ENCODE results near the gene DNAH5. TPM values are rescaled to one million over a fixed set of nuclear protein-coding genes. Genes with fewer than 3 reads are reported as not detected.

DNAH5 gene
- total and polyA plus RNA-seq, 2 of the 13 experiments (the other 11 are each of a cell fraction or from before 2014, with no cell fraction given), result 0.09 TPM

DNA sequence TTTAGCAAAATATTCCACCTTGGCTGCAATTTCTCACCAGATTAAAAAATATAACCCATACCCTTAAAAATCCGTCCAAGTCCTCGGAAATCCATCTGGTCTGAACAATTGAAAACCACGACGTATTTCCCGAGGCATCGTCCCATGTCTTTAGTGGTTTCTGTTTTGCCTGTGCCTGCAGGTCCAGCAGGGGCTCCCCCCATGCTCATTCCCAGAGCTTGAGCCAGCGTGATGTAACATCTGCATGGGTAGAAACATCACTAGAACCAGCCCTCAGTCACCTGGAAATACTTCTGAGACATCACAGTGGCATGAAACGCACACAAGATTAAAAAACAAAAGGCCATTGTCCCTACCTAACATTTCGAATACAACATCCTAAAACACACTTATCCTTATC, 114.0 kb downstream of the DNAH5 start:
- no peak for ATAC-seq
- Histone ChIP-seq H3K9me3 (ENCODE audit: low read length) (peaks cover 12% of the 10 kb centered on the region; the same call in 1 of the 2 replicates), H3K4me3 (replicated peaks in 1 of 3; ENCODE audit: insufficient read depth in 1 of 3, low read depth in 2 of 3, low read length in 3 of 3) (no peak overlapping the region), H3K9ac (ENCODE audit: insufficient read depth, low read depth, low read length) (no peak overlapping the region), H4K20me1 (ENCODE audit: insufficient read depth, low read length) (no peaks in the 10 kb centered on the region), H3K27me3 (ENCODE audit: control insufficient read depth in 1 of 2, insufficient read depth in 2 of 2, low read length in 2 of 2) (no peaks in the 10 kb centered on the region; a peak in 1 of 5 replicates), H3K79me2 (ENCODE audit: insufficient read depth, low read length) (no peaks in the 10 kb centered on the region), H3K4me1 (ENCODE audit: insufficient read depth, low read length) (no peaks in the 10 kb centered on the region), H3K4me2 (ENCODE audit: low read depth, low read length) (no peak overlapping the region), H2AFZ (ENCODE audit: low read length) (no peak overlapping the region), H3K27ac (ENCODE audit: extremely low read length, insufficient read depth, low read length) (no peak overlapping the region), H3K36me3 (replicated peaks in 1 of 2; ENCODE audit: control insufficient read depth in 1 of 2, insufficient read depth in 2 of 2, low read length in 2 of 2) (no peaks in the 10 kb centered on the region)
- DNase-seq (ENCODE audit: low spot score), result no peak
- FAIRE-seq, result no peak
- TF ChIP-seq RFX5 (IDR thresholded peaks at IDR 0.05; ENCODE audit: low read depth, low read length), result no peak
- no peak for TF ChIP-seq RNF2 (conservative IDR thresholded peaks at IDR 0.05; ENCODE audit: low read depth)
- TF ChIP-seq ZFP36L2 (CRISPR knock-in tag; IDR thresholded peaks at IDR 0.05), result no peak
- TF ChIP-seq KLF9 (CRISPR knock-in tag; IDR thresholded peaks at IDR 0.05; ENCODE audit: low read depth), result no peak
- intact Hi-C loops (cut with micrococcal nuclease; ENCODE audit: unreplicated experiment) (no loop called here), in situ Hi-C loops (cut with HindIII; ENCODE audit: extremely low pct_ligation_motif_present, low pct_unique_long_range_greater_than_20kb) (no loop called here)
- BruUV-seq (replicated peaks), result no TSS peak
- WGBS (ENCODE audit: low lambda C conversion rate), result 4% methylated on average over 8 of the region's 9 CpGs
- ChIA-PET POLR2A (no interaction called here), CTCF (ENCODE audit: low intra/inter-chr PET ratio, low total read pairs) (no interaction called here)

GRCh38 chr5:13821366-13821765, 123.1 kb downstream of the DNAH5 start:
- POLR2A ChIA-PET, result no interaction called here
- Histone ChIP-seq H3K4me3 (replicated peaks in 1 of 3; ENCODE audit: insufficient read depth in 1 of 3, low read depth in 2 of 3, low read length in 3 of 3) (no peak overlapping the region), H3K36me3 (replicated peaks in 1 of 2; ENCODE audit: control insufficient read depth in 1 of 2, insufficient read depth in 2 of 2, low read length in 2 of 2) (no peaks in the 10 kb centered on the region), H3K4me1 (ENCODE audit: insufficient read depth, low read length) (no peaks in the 10 kb centered on the region), H2AFZ (ENCODE audit: low read length) (no peak overlapping the region), H3K9ac (ENCODE audit: insufficient read depth, low read depth, low read length) (no peak overlapping the region), H3K9me3 (ENCODE audit: low read length) (no peaks in the 10 kb centered on the region), H3K4me2 (ENCODE audit: low read depth, low read length) (no peak overlapping the region), H4K20me1 (ENCODE audit: insufficient read depth, low read length) (no peaks in the 10 kb centered on the region), H3K27me3 (ENCODE audit: control insufficient read depth in 1 of 2, insufficient read depth in 2 of 2, low read length in 2 of 2) (no peaks in the 10 kb centered on the region), H3K27ac (ENCODE audit: extremely low read length, insufficient read depth, low read length) (no peak overlapping the region), H3K79me2 (ENCODE audit: insufficient read depth, low read length) (no peaks in the 10 kb centered on the region)
- TF ChIP-seq NFE2L2 (IDR thresholded peaks at IDR 0.05; ENCODE audit: low read length), result peak; percentile 20; the same call in 1 of the 2 replicates
- TF ChIP-seq ZNF629 (CRISPR knock-in tag; conservative IDR thresholded peaks at IDR 0.05), result no peak
- no peak for TF ChIP-seq ZFY (CRISPR knock-in tag; IDR thresholded peaks at IDR 0.05)
- no peak for TF ChIP-seq IRX3 (CRISPR knock-in tag; IDR thresholded peaks at IDR 0.05; ENCODE audit: borderline replicate concordance, low read depth)
- in situ Hi-C loops (cut with HindIII; ENCODE audit: extremely low pct_ligation_motif_present, low pct_unique_long_range_greater_than_20kb) (no loop called here), intact Hi-C loops (cut with micrococcal nuclease; ENCODE audit: unreplicated experiment) (no loop called here)
- BruUV-seq (replicated peaks), result no TSS peak
- no peak for ATAC-seq
- 8% methylated on average over 2 of the region's 2 CpGs for WGBS (ENCODE audit: low lambda C conversion rate)
- CTCF ChIA-PET (ENCODE audit: low intra/inter-chr PET ratio, low total read pairs), result no interaction called here
- DNase-seq (ENCODE audit: low spot score), result no peak
- no peak for FAIRE-seq
